Activated CD8-positive, alpha-beta memory T cell treated with anti-CD3 and anti-CD28 coated beads, Interleukin-2, amount 50 U/mL, for 24 hours (primary cell): ENCODE data around the gene HRCT1.
"Not testable (repeated sequence)": the region's sequence is repeated elsewhere in the genome, so short reads cannot be mapped to it uniquely, and the experiment has no call there.

ENCODE experiments used
- DNase-seq: peaks from one replicate; pipeline ENCODE4 v3.0.0-alpha.2; 2020; ENCODE audit errors: extremely low read depth

HRCT1 gene

GRCh38 chr9:35917261-35917660 is 11.3 kb downstream of the HRCT1 start:
- no peak for DNase-seq

GRCh38 chr9:35918780-35919179 is 12.8 kb downstream of the HRCT1 start:
- no peak for DNase-seq

- DNase-seq = no peak
Measured at GRCh38 chr9:35919212-35920008, 13.4 kb downstream of the HRCT1 start.

- no peak for DNase-seq
Measured at GRCh38 chr9:35920051-35920620, 14.1 kb downstream of the HRCT1 start.

- no peak for DNase-seq
Measured at GRCh38 chr9:35923598-35923926, 17.6 kb downstream of the HRCT1 start.

- DNase-seq = no peak
Measured at GRCh38 chr9:35923927-35924763, 18.1 kb downstream of the HRCT1 start.

GRCh38 chr9:35928591-35929452 is 22.8 kb downstream of the HRCT1 start:
- no peak for DNase-seq

- DNase-seq = no peak
Measured at GRCh38 chr9:35929453-35929718, 23.4 kb downstream of the HRCT1 start.

GRCh38 chr9:35930521-35930920 is 24.5 kb downstream of the HRCT1 start:
- DNase-seq = no peak

GRCh38 chr9:35930989-35931388 is 25.0 kb downstream of the HRCT1 start:
- no peak for DNase-seq

GRCh38 chr9:35932735-35933134 is 26.7 kb downstream of the HRCT1 start:
- no peak for DNase-seq

GRCh38 chr9:35933550-35934067 is 27.6 kb downstream of the HRCT1 start:
- no peak for DNase-seq

- DNase-seq = not testable (repeated sequence)
Measured at GRCh38 chr9:35934069-35934468, 28.1 kb downstream of the HRCT1 start.

GRCh38 chr9:35935261-35935660 is 29.3 kb downstream of the HRCT1 start:
- no peak for DNase-seq

- no peak for DNase-seq
Measured at GRCh38 chr9:35935755-35936509, 29.9 kb downstream of the HRCT1 start.

- no peak for DNase-seq
Measured at GRCh38 chr9:35937227-35937626, 31.2 kb downstream of the HRCT1 start.

- DNase-seq = no peak
Measured at GRCh38 chr9:35938474-35939356, 32.7 kb downstream of the HRCT1 start.

- no peak for DNase-seq
Measured at GRCh38 chr9:35939679-35940250, 33.8 kb downstream of the HRCT1 start.

GRCh38 chr9:35940458-35941407 is 34.7 kb downstream of the HRCT1 start:
- DNase-seq = no peak
